KOPT-K1 (cell line): ENCODE data around the gene MMP14.
A peak's percentile ranks its signal among the peaks of the same experiment; 100 is the strongest.

Experiments used
- H3K27ac ChIP-seq: fragments of 200-600 bp; sonication (generic); 2 replicates; pipeline ENCODE4 v1.5.1; 2016; ENCODE audit warnings: antibody characterized with exemption, mild to moderate bottlenecking, low read depth, low read length; ENCODE audit not compliant: poor library complexity, severe bottlenecking
- H3K36me3 ChIP-seq: fragments of 200-600 bp; sonication (generic); 2 replicates; pipeline ENCODE4 v1.5.1; 2017; ENCODE audit warnings: antibody characterized with exemption, mild to moderate bottlenecking, low read length, moderate library complexity; ENCODE audit not compliant: insufficient read depth
- H3K9me3 ChIP-seq: fragments of 200-600 bp; sonication (generic); 2 replicates; pipeline ENCODE4 v1.5.1; 2017; ENCODE audit warnings: antibody characterized with exemption, low read length, mild to moderate bottlenecking; ENCODE audit not compliant: insufficient read depth, poor library complexity, severe bottlenecking

Gene MMP14

GRCh38 chr14:22807432-22808087 is 28.8 kb upstream of the MMP14 start:
- no peak overlapping the region for H3K27ac ChIP-seq

GRCh38 chr14:22808388-22809209 is 27.8 kb upstream of the MMP14 start:
- Histone ChIP-seq H3K27ac (no peak overlapping the region), H3K36me3 (no peaks in the 10 kb centered on the region), H3K9me3 (no peaks in the 10 kb centered on the region)

More at GRCh38 chr14:22807432-22808087, 28.8 kb upstream of the MMP14 start:
- Histone ChIP-seq H3K36me3 (no peaks in the 10 kb centered on the region), H3K9me3 (no peaks in the 10 kb centered on the region)

- H3K9me3 ChIP-seq = no peaks in the 10 kb centered on the region
- no peak overlapping the region for H3K27ac ChIP-seq
- H3K36me3 ChIP-seq = no peaks in the 10 kb centered on the region
These were observed 24.7 kb upstream of the MMP14 start for GRCh38 chr14:22811722-22812121.

- Histone ChIP-seq H3K36me3 (no peaks in the 10 kb centered on the region), H3K9me3 (no peaks in the 10 kb centered on the region), H3K27ac (no peak overlapping the region)
These were observed 23.6 kb upstream of the MMP14 start for GRCh38 chr14:22812744-22813143.

DNA sequence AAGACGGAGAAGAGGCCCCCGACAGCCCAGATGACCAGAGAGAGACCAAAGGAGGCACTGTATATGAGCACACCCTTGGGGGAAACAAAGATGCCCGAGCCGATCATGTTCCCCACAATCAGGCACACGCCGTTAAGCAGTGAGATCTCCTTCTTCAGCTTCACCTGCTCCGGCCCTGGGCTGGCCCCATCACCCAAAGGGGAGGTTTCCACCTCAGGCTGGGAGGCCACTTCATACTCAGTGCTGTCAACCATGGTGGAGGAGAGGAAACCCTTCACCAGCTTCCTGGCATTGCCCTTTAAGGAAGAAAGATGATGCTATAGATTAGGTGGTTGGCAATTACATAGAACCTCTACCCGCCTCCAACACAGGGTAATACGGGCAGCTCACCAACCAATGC is 23.2 kb upstream of the MMP14 start:
- Histone ChIP-seq H3K9me3 (no peaks in the 10 kb centered on the region), H3K27ac (no peak overlapping the region), H3K36me3 (no peaks in the 10 kb centered on the region)

DNA sequence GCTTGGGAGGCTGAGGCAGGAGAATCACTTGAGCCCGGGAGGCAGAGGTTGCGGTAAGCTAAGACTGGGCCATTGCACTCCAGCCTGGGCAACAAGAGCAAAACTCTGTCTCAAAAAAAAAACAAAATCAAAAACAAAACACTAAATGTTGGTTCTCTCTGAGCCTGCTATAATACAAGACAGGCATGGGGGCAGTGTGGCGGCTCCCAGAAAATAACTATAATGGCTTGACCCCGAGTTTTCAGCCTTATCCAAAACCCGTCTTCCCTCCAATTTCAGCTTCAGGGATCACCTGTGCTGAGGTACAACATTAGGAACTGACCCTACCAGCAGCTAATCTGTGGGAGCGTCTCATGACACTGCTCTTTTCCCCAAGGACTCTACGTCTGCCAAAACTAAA is 22.0 kb upstream of the MMP14 start:
- Histone ChIP-seq H3K27ac (no peak overlapping the region), H3K36me3 (no peaks in the 10 kb centered on the region), H3K9me3 (no peaks in the 10 kb centered on the region)

GRCh38 chr14:22814941-22815713 is 21.3 kb upstream of the MMP14 start, which contains the start of gene SLC7A7:
Gene SLC7A7, minus strand, starts transcription at chr14:22815435. Its CDS starts 2,037 bp downstream, at chr14:22813398.
- no peaks in the 10 kb centered on the region for H3K9me3 ChIP-seq
- H3K36me3 ChIP-seq = no peaks in the 10 kb centered on the region
- no peak within 1 kb of the TSS for H3K27ac ChIP-seq

- H3K9me3 ChIP-seq = no peaks in the 10 kb centered on the region
- no peak overlapping the region for H3K27ac ChIP-seq
- no peaks in the 10 kb centered on the region for H3K36me3 ChIP-seq
These were observed 17.0 kb upstream of the MMP14 start for GRCh38 chr14:22819151-22819988.

DNA sequence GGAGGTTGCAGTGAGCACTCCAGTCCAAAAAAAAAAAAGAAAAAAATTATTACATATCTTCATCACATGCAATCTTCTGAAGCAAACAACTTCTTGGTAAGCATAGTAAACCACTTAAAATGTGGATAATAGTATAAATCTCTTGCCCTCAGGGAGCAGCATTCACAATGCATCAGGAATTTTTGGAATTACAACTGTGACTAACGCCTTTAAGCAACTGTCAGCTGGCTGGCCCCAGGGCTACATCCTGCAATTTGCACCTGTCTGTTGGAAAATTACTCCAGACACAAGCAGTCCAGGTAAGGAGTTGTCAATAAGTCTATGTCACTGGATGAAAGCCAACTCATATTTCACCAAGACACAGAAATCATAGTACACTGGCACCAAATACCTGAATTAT is 15.7 kb upstream of the MMP14 start:
- Histone ChIP-seq H3K27ac (no peak overlapping the region), H3K9me3 (no peaks in the 10 kb centered on the region), H3K36me3 (no peaks in the 10 kb centered on the region)

GRCh38 chr14:22821193-22822015 is 15.0 kb upstream of the MMP14 start:
- Histone ChIP-seq H3K27ac (no peak overlapping the region), H3K36me3 (no peaks in the 10 kb centered on the region), H3K9me3 (no peaks in the 10 kb centered on the region)

- no peaks in the 10 kb centered on the region for H3K9me3 ChIP-seq
- H3K27ac ChIP-seq = no peak overlapping the region
These were observed 14.3 kb upstream of the MMP14 start for GRCh38 chr14:22822016-22822570.

GRCh38 chr14:22822571-22823098 is 13.8 kb upstream of the MMP14 start:
- Histone ChIP-seq H3K36me3 (no peaks in the 10 kb centered on the region), H3K27ac (no peak overlapping the region), H3K9me3 (no peaks in the 10 kb centered on the region)

More at GRCh38 chr14:22822016-22822570, 14.3 kb upstream of the MMP14 start:
- no peaks in the 10 kb centered on the region for H3K36me3 ChIP-seq

GRCh38 chr14:22824711-22825359 is 11.6 kb upstream of the MMP14 start:
- H3K27ac ChIP-seq = peak overlapping the region; percentile 31
- no peaks in the 10 kb centered on the region for H3K36me3 ChIP-seq
- no peaks in the 10 kb centered on the region for H3K9me3 ChIP-seq
